Measurements from ENCODE around the gene SLC16A11. TPM values are rescaled to one million over a fixed set of nuclear protein-coding genes. Genes with fewer than 3 reads are reported as not detected.

SLC16A11 gene
- total RNA-seq, 1 experiment from 2014 or later, result 0.48 TPM

DNA sequence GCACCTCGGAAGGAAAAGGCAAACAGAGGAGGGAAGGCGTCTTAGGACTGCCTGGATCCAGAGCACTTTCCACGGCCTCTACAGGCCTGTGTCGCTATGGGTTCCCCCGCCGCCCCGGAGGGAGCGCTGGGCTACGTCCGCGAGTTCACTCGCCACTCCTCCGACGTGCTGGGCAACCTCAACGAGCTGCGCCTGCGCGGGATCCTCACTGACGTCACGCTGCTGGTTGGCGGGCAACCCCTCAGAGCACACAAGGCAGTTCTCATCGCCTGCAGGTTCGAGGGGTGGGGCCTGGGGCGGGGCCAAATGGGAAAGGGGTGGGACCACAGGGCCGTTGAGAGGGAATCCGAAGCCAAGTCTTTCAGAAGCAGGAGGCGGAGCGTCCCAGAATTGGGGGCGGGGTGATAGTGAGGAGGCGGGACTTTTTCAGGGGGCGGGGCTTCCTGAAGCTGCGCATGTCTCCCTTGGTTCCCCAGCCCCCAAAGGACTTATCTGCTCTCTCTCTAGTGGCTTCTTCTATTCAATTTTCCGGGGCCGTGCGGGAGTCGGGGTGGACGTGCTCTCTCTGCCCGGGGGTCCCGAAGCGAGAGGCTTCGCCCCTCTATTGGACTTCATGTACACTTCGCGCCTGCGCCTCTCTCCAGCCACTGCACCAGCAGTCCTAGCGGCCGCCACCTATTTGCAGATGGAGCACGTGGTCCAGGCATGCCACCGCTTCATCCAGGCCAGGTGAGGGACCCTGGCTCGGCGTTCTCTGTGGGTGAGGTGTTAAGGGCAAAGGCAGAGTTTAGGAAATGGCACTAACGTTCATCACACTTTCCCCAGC is 20.1 kb downstream of the SLC16A11 start:
- H3K9me3 Mint-ChIP-seq, result no peaks in the 10 kb centered on the region
- peak overlapping the region; percentile 91 for H3K4me3 Mint-ChIP-seq
- DNase-seq (ENCODE audit: low spot score) (peak; percentile 100), ATAC-seq (peak; percentile 81)
- peak overlapping the region; percentile 93 for H3K27ac Mint-ChIP-seq
- H3K4me1 Mint-ChIP-seq, result peaks cover 45% of the 10 kb centered on the region
- H3K36me3 Mint-ChIP-seq, result peaks cover 18% of the 10 kb centered on the region
- TF ChIP-seq, protein P1, sequence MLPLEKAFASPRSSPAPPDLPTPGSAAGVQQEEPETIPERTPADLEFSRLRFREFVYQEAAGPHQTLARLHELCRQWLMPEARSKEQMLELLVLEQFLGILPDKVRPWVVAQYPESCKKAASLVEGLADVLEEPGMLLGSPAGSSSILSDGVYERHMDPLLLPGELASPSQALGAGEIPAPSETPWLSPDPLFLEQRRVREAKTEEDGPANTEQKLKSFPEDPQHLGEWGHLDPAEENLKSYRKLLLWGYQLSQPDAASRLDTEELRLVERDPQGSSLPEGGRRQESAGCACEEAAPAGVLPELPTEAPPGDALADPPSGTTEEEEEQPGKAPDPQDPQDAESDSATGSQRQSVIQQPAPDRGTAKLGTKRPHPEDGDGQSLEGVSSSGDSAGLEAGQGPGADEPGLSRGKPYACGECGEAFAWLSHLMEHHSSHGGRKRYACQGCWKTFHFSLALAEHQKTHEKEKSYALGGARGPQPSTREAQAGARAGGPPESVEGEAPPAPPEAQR (CRISPR knock-in tag; IDR thresholded peaks at IDR 0.05), result no peak
- TF ChIP-seq ETV6 (CRISPR knock-in tag; IDR thresholded peaks at IDR 0.05) (0 out of 2 replicates have a peak, but pooled peaks have one; percentile 15), IRF2 (CRISPR knock-in tag; IDR thresholded peaks at IDR 0.05; ENCODE audit: borderline replicate concordance, low read depth) (no peak), NFYB (CRISPR knock-in tag; conservative IDR thresholded peaks at IDR 0.05; ENCODE audit: low read depth) (no peak), JUN (CRISPR knock-in tag; IDR thresholded peaks at IDR 0.05) (0 out of 2 replicates have a peak, but pooled peaks have one; percentile 36), ZBTB21 (CRISPR knock-in tag; IDR thresholded peaks at IDR 0.05; ENCODE audit: borderline replicate concordance) (no peak; the same call in 1 of the 2 replicates), ZNF671 (CRISPR knock-in tag; IDR thresholded peaks at IDR 0.05) (no peak)
- TF ChIP-seq, protein P2, sequence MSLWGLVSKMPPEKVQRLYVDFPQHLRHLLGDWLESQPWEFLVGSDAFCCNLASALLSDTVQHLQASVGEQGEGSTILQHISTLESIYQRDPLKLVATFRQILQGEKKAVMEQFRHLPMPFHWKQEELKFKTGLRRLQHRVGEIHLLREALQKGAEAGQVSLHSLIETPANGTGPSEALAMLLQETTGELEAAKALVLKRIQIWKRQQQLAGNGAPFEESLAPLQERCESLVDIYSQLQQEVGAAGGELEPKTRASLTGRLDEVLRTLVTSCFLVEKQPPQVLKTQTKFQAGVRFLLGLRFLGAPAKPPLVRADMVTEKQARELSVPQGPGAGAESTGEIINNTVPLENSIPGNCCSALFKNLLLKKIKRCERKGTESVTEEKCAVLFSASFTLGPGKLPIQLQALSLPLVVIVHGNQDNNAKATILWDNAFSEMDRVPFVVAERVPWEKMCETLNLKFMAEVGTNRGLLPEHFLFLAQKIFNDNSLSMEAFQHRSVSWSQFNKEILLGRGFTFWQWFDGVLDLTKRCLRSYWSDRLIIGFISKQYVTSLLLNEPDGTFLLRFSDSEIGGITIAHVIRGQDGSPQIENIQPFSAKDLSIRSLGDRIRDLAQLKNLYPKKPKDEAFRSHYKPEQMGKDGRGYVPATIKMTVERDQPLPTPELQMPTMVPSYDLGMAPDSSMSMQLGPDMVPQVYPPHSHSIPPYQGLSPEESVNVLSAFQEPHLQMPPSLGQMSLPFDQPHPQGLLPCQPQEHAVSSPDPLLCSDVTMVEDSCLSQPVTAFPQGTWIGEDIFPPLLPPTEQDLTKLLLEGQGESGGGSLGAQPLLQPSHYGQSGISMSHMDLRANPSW (CRISPR knock-in tag; conservative IDR thresholded peaks at IDR 0.05; ENCODE audit: low read depth), result no peak
- TF ChIP-seq, protein P3, sequence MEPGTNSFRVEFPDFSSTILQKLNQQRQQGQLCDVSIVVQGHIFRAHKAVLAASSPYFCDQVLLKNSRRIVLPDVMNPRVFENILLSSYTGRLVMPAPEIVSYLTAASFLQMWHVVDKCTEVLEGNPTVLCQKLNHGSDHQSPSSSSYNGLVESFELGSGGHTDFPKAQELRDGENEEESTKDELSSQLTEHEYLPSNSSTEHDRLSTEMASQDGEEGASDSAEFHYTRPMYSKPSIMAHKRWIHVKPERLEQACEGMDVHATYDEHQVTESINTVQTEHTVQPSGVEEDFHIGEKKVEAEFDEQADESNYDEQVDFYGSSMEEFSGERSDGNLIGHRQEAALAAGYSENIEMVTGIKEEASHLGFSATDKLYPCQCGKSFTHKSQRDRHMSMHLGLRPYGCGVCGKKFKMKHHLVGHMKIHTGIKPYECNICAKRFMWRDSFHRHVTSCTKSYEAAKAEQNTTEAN (CRISPR knock-in tag; IDR thresholded peaks at IDR 0.05), result 0 out of 2 replicates have a peak, but pooled peaks have one; percentile 8
- TF ChIP-seq, protein P4, sequence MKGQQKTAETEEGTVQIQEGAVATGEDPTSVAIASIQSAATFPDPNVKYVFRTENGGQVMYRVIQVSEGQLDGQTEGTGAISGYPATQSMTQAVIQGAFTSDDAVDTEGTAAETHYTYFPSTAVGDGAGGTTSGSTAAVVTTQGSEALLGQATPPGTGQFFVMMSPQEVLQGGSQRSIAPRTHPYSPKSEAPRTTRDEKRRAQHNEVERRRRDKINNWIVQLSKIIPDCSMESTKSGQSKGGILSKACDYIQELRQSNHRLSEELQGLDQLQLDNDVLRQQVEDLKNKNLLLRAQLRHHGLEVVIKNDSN (CRISPR knock-in tag; IDR thresholded peaks at IDR 0.05), result 0 out of 2 replicates have a peak, but pooled peaks have one; percentile 12
- TF ChIP-seq, protein P5, sequence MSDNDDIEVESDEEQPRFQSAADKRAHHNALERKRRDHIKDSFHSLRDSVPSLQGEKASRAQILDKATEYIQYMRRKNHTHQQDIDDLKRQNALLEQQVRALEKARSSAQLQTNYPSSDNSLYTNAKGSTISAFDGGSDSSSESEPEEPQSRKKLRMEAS (CRISPR knock-in tag; IDR thresholded peaks at IDR 0.05), result peak; percentile 57
- TF ChIP-seq, protein P6, sequence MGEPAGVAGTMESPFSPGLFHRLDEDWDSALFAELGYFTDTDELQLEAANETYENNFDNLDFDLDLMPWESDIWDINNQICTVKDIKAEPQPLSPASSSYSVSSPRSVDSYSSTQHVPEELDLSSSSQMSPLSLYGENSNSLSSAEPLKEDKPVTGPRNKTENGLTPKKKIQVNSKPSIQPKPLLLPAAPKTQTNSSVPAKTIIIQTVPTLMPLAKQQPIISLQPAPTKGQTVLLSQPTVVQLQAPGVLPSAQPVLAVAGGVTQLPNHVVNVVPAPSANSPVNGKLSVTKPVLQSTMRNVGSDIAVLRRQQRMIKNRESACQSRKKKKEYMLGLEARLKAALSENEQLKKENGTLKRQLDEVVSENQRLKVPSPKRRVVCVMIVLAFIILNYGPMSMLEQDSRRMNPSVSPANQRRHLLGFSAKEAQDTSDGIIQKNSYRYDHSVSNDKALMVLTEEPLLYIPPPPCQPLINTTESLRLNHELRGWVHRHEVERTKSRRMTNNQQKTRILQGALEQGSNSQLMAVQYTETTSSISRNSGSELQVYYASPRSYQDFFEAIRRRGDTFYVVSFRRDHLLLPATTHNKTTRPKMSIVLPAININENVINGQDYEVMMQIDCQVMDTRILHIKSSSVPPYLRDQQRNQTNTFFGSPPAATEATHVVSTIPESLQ (CRISPR knock-in tag; IDR thresholded peaks at IDR 0.05), result no peak
- TF ChIP-seq, protein P7, sequence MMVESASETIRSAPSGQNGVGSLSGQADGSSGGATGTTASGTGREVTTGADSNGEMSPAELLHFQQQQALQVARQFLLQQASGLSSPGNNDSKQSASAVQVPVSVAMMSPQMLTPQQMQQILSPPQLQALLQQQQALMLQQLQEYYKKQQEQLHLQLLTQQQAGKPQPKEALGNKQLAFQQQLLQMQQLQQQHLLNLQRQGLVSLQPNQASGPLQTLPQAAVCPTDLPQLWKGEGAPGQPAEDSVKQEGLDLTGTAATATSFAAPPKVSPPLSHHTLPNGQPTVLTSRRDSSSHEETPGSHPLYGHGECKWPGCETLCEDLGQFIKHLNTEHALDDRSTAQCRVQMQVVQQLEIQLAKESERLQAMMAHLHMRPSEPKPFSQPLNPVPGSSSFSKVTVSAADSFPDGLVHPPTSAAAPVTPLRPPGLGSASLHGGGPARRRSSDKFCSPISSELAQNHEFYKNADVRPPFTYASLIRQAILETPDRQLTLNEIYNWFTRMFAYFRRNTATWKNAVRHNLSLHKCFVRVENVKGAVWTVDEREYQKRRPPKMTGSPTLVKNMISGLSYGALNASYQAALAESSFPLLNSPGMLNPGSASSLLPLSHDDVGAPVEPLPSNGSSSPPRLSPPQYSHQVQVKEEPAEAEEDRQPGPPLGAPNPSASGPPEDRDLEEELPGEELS (CRISPR knock-in tag; IDR thresholded peaks at IDR 0.05), result peak; percentile 54; the same call in 1 of the 2 replicates
- H3K27me3 Mint-ChIP-seq (ENCODE audit: low read depth), result peaks cover 44% of the 10 kb centered on the region
- ChIA-PET POLR2A (interaction anchor here (0.6 to 1.5 kb wide), 3 partner anchors 12 to 316 kb away, joined by 3 to 10 read pairs (median 3); partner anchors contain the start of gene SLC16A13), CTCF (interaction anchor here (0.7 to 3.2 kb wide), 19 partner anchors 9 to 306 kb away, joined by 3 to 34 read pairs (median 4); partner anchors contain the start of genes NEURL4 and SLC16A13)
